IMR-90 (cell line): Measurements from ENCODE around the gene MYO5A. TPM values are rescaled to one million over a fixed set of nuclear protein-coding genes. Genes with fewer than 3 reads are reported as not detected.

Experiments
- ATAC-seq: fragments of 200-7000 bp; cut with Tn5 transposase; 2 replicates; pipeline ENCODE4 v1.9.1; 2020; ENCODE audit warnings: low read depth, mild to moderate bottlenecking, moderate library complexity
- BruUV-seq: library from RNA; stranded (reverse); fragments of 400-500 nt; replicated peaks from 2 replicates; lab custom pipeline; 2021; lab: Mats Ljungman, UMichigan
- CTCF ChIA-PET: fragments of 300-600 bp; formaldehyde crosslinking; extraction: SDS; loops from one replicate; lab custom pipeline; 2021; ENCODE audit warnings: antibody characterized with exemption; lab: Yijun Ruan, JAX
- POLR2A ChIA-PET: fragments of 300-600 bp; sonication (Branson Sonifier 250); formaldehyde crosslinking; loops from one replicate; lab custom pipeline; 2022; ENCODE audit warnings: antibody characterized with exemption; ENCODE audit not compliant: unreplicated experiment; lab: Charles Lee
- DNase-seq: peaks from one replicate; pipeline ENCODE4 v3.0.0; 2013
- H2AFZ ChIP-seq: replicated peaks from 2 replicates; pipeline ENCODE3; 2013; ENCODE audit warnings: low read length, mild to moderate bottlenecking; ENCODE audit not compliant: poor library complexity
- H2AK5ac ChIP-seq: 2 replicates; pipeline ENCODE4 v1.6.1; 2013; ENCODE audit warnings: low read depth, low read length, inconsistent platforms
- H2AK9ac ChIP-seq: replicated peaks from 2 replicates; pipeline ENCODE3; 2013; ENCODE audit warnings: mild to moderate bottlenecking, low read depth, low read length, moderate library complexity; ENCODE audit not compliant: poor library complexity
- H2BK120ac ChIP-seq: 2 replicates; pipeline ENCODE4 v1.6.1; 2013; ENCODE audit warnings: low read depth, low read length, inconsistent platforms
- H2BK15ac ChIP-seq: 3 replicates; pipeline ENCODE4 v1.6.1; 2013; ENCODE audit warnings: low read depth, low read length, inconsistent platforms
- H2BK20ac ChIP-seq: 2 replicates; pipeline ENCODE4 v1.6.1; 2013; ENCODE audit warnings: low read depth, mild to moderate bottlenecking, inconsistent platforms, low read length, moderate library complexity
- H2BK5ac ChIP-seq: 2 replicates; pipeline ENCODE4 v1.6.1; 2013; ENCODE audit warnings: mild to moderate bottlenecking, low read depth, low read length, inconsistent platforms; ENCODE audit not compliant: poor library complexity, severe bottlenecking
- H3K14ac ChIP-seq: replicated peaks from 2 replicates; pipeline ENCODE4 v1.6.1; 2013; ENCODE audit warnings: low read depth, low read length, inconsistent platforms
- H3K18ac ChIP-seq: 2 replicates; pipeline ENCODE4 v1.6.1; 2013; ENCODE audit warnings: low read depth, low read length, control low read depth
- H3K23ac ChIP-seq: 2 replicates; pipeline ENCODE4 v1.6.1; 2013; ENCODE audit warnings: low read depth, low read length, inconsistent platforms
- H3K27ac ChIP-seq: 2 replicates; pipeline ENCODE4 v1.5.1; 2013; ENCODE audit warnings: mild to moderate bottlenecking, control low read depth, low read length; ENCODE audit not compliant: insufficient read depth
- H3K27me3 ChIP-seq: 2 replicates; pipeline ENCODE4 v1.6.1; 2013; ENCODE audit warnings: low read length; ENCODE audit not compliant: control insufficient read depth, insufficient read depth
- H3K36me3 ChIP-seq: 2 replicates; pipeline ENCODE4 v1.6.1; 2013; ENCODE audit warnings: low read length, mixed read lengths; ENCODE audit not compliant: control insufficient read depth, insufficient read depth
- H3K4ac ChIP-seq: 2 replicates; pipeline ENCODE4 v1.6.1; 2013; ENCODE audit warnings: low read depth, low read length, inconsistent platforms
- H3K4me1 ChIP-seq: 2 replicates; pipeline ENCODE4 v1.6.1; 2013; ENCODE audit warnings: low read length, mixed read lengths; ENCODE audit not compliant: control insufficient read depth, insufficient read depth
- H3K4me2 ChIP-seq: 2 replicates; pipeline ENCODE4 v1.6.1; 2013; ENCODE audit warnings: low read depth, mild to moderate bottlenecking, control low read depth, low read length, moderate library complexity
- H3K4me3 ChIP-seq: 2 replicates; pipeline ENCODE4 v1.5.1; 2013; ENCODE audit warnings: low read depth, mild to moderate bottlenecking, control low read depth, low read length, moderate library complexity; ENCODE audit not compliant: insufficient read depth
- H3K56ac ChIP-seq: 2 replicates; pipeline ENCODE4 v1.6.1; 2013; ENCODE audit warnings: low read length, inconsistent platforms; ENCODE audit not compliant: insufficient read depth; ENCODE audit errors: extremely low read depth
- H3K79me1 ChIP-seq, 2 experiments: 2 replicates each; pipeline ENCODE4 v1.6.1; 2013; ENCODE audit warnings: low read length in 2 of 2, inconsistent platforms in 1 of 2, low read depth in 1 of 2
- H3K9ac ChIP-seq: 2 replicates; pipeline ENCODE4 v1.6.1; 2013; ENCODE audit warnings: low read depth, low read length, control low read depth
- H3K9me1 ChIP-seq: 2 replicates; pipeline ENCODE4 v1.6.1; 2013; ENCODE audit warnings: low read length, inconsistent platforms; ENCODE audit not compliant: insufficient read depth
- H3K9me3 ChIP-seq: 2 replicates; pipeline ENCODE4 v1.6.1; 2013; ENCODE audit warnings: low read length; ENCODE audit not compliant: control insufficient read depth, insufficient read depth
- H4K20me1 ChIP-seq: 2 replicates; pipeline ENCODE4 v1.6.1; 2013; ENCODE audit warnings: low read length, inconsistent platforms; ENCODE audit not compliant: insufficient read depth
- H4K5ac ChIP-seq: 2 replicates; pipeline ENCODE4 v1.6.1; 2013; ENCODE audit warnings: mild to moderate bottlenecking, low read depth, low read length, control low read depth
- H4K8ac ChIP-seq, 2 experiments: 2 replicates each; pipeline ENCODE4 v1.6.1; 2013; ENCODE audit warnings: low read depth in 2 of 2, low read length in 2 of 2, control low read depth in 1 of 2, inconsistent platforms in 1 of 2
- H4K91ac ChIP-seq: 2 replicates; pipeline ENCODE4 v1.6.1; 2013; ENCODE audit warnings: low read depth, low read length, inconsistent platforms; ENCODE audit not compliant: insufficient read depth
- BHLHE40 ChIP-seq: fragments of 150-350 bp; IDR thresholded peaks from 2 replicates; pipeline ENCODE4 v1.6.1; 2016; ENCODE audit warnings: mild to moderate bottlenecking, low read depth, low read length
- CEBPB ChIP-seq: IDR thresholded peaks from 2 replicates; pipeline ENCODE4 v1.6.1; 2012; ENCODE audit warnings: low read depth, low read length, improper control_type of control experiment
- CHD1 ChIP-seq: IDR thresholded peaks from 2 replicates; pipeline ENCODE4 v1.6.1; 2012; ENCODE audit warnings: low read depth, low read length, improper control_type of control experiment
- CTCF ChIP-seq: conservative IDR thresholded peaks from 2 replicates; pipeline ENCODE4 v1.5.1; 2012; ENCODE audit warnings: mild to moderate bottlenecking, low read depth, low read length, improper control_type of control experiment
- ELK1 ChIP-seq: fragments of 150-350 bp; IDR thresholded peaks from 2 replicates; pipeline ENCODE4 v1.6.1; 2016; ENCODE audit warnings: low read depth, mild to moderate bottlenecking, low read length, moderate library complexity, borderline replicate concordance
- FOS ChIP-seq: fragments of 150-350 bp; IDR thresholded peaks from 2 replicates; pipeline ENCODE4 v1.6.1; 2016; ENCODE audit warnings: low read depth, low read length
- MAFK ChIP-seq: IDR thresholded peaks from 2 replicates; pipeline ENCODE4 v1.6.1; 2012; ENCODE audit warnings: low read depth, low read length, improper control_type of control experiment
- MXI1 ChIP-seq: IDR thresholded peaks from 2 replicates; pipeline ENCODE4 v1.6.1; 2012; ENCODE audit warnings: low read depth, mild to moderate bottlenecking, low read length, moderate library complexity, borderline replicate concordance
- NFE2L2 ChIP-seq: fragments of 150-350 bp; IDR thresholded peaks from 2 replicates; pipeline ENCODE4 v1.6.1; 2016; ENCODE audit warnings: low read depth, mild to moderate bottlenecking, low read length
- POLR2A ChIP-seq: IDR thresholded peaks from 2 replicates; pipeline ENCODE4 v1.6.1; 2012; ENCODE audit warnings: mild to moderate bottlenecking, low read depth, low read length
- RAD21 ChIP-seq: IDR thresholded peaks from 2 replicates; pipeline ENCODE4 v1.6.1; 2012; ENCODE audit warnings: low read length, improper control_type of control experiment
- RCOR1 ChIP-seq: IDR thresholded peaks from 2 replicates; pipeline ENCODE4 v1.6.1; 2012; ENCODE audit warnings: mild to moderate bottlenecking, low read length, improper control_type of control experiment; ENCODE audit not compliant: insufficient replicate concordance
- RFX5 ChIP-seq: IDR thresholded peaks from 2 replicates; pipeline ENCODE4 v1.8.0; 2012; ENCODE audit warnings: low read depth, mild to moderate bottlenecking, low read length, moderate library complexity
- SMC3 ChIP-seq: fragments of 150-350 bp; IDR thresholded peaks from 2 replicates; pipeline ENCODE4 v1.6.1; 2016; ENCODE audit warnings: low read depth, mild to moderate bottlenecking, antibody characterized with exemption, low read length, moderate library complexity
- USF2 ChIP-seq: fragments of 150-350 bp; IDR thresholded peaks from 2 replicates; pipeline ENCODE4 v1.6.1; 2017; ENCODE audit warnings: mild to moderate bottlenecking, antibody characterized with exemption, low read length, low read depth
- WGBS, 2 experiments: methylation state at CpG; one replicate each; pipeline versions ENCODE4 v1.1.5 to v1.1.7; 2013; ENCODE audit warnings: missing lambda C conversion rate in 2 of 2; ENCODE audit not compliant: insufficient read length in 1 of 2; ENCODE audit errors: extremely low coverage in 2 of 2; 5-methylcytosine and 5-hydroxymethylcytosine counted together
- dilution Hi-C: fragments of 300-500 bp; cut with HindIII; formaldehyde crosslinking; loops from one replicate; pipeline ENCODE4 v1.14.3; 2018; ENCODE audit warnings: low sequenced_read_pairs; ENCODE audit not compliant: unreplicated experiment
- in situ Hi-C: fragments of 300-500 bp; cut with MboI; formaldehyde crosslinking; loops from 3 replicates; pipeline ENCODE4 v1.14.3; 2019; ENCODE audit warnings: low sequenced_read_pairs, inconsistent platforms, mixed read lengths
- intact Hi-C: fragments of 100-400 bp; cut with micrococcal nuclease; formaldehyde crosslinking; loops from 2 replicates; pipeline ENCODE4 v1.10.0; 2022
- polyA plus RNA-seq, 3 experiments: library from polyadenylated mRNA; depleted of rRNA; stranded (reverse); fragments of >200 nt; gene quantifications; 2 replicates each; pipeline ENCODE4 v1.2.3, GENCODE V29; 2012; ENCODE audit warnings: low replicate concordance in 1 of 3
- total RNA-seq: library from RNA; depleted of rRNA; stranded (reverse); fragments of >200 nt; gene quantifications from 2 replicates; pipeline ENCODE4 v1.2.3, GENCODE V29; 2012

MYO5A gene
- total and polyA plus RNA-seq, 2 of the 4 experiments (the other 2 are of a cell fraction) = 19.4 to 69.2 TPM

GRCh38 chr15:52361975-52362494 is 166.6 kb downstream of the MYO5A start:
- no peaks in the 10 kb centered on the region for H3K9me1 ChIP-seq
- ChIA-PET CTCF (no interaction called here), POLR2A (no interaction called here)
- no peak overlapping the region for H3K56ac ChIP-seq
- no peaks in the 10 kb centered on the region for H4K20me1 ChIP-seq
- H2BK120ac ChIP-seq = no peak overlapping the region
- no peak overlapping the region for H4K5ac ChIP-seq
- H2BK15ac ChIP-seq = no peak overlapping the region
- intact Hi-C loops (no loop called here), in situ Hi-C loops (no loop called here), dilution Hi-C loops (no loop called here)
- no peak overlapping the region for H2AK9ac ChIP-seq
- no peak overlapping the region for H4K91ac ChIP-seq
- no peak overlapping the region for H3K4me2 ChIP-seq
- no peak overlapping the region for H4K8ac ChIP-seq
- H3K27me3 ChIP-seq = no peaks in the 10 kb centered on the region
- no peaks in the 10 kb centered on the region; the same call in 1 of the 2 replicates for H3K4me1 ChIP-seq
- no peaks in the 10 kb centered on the region; a peak in 2 of 4 replicates for H3K79me1 ChIP-seq
- H3K4ac ChIP-seq = no peak overlapping the region
- H3K9me3 ChIP-seq = no peaks in the 10 kb centered on the region
- no peak overlapping the region for H2AFZ ChIP-seq
- H2BK20ac ChIP-seq = no peak overlapping the region
- H3K27ac ChIP-seq = no peak overlapping the region
- WGBS, 2 experiments = no CpG with 5 or more reads among the region's 4 CpGs
- H3K23ac ChIP-seq = no peak overlapping the region
- no peak for TF ChIP-seq CEBPB
- TF ChIP-seq CTCF = no peak
- no peak for TF ChIP-seq ELK1
- TF ChIP-seq RAD21 = no peak
- no peak for TF ChIP-seq POLR2A
- no peak for TF ChIP-seq MXI1
- no peak for TF ChIP-seq SMC3
- TF ChIP-seq MAFK = no peak
- no peak for TF ChIP-seq RFX5
- TF ChIP-seq FOS = no peak
- no peak for TF ChIP-seq CHD1
- TF ChIP-seq USF2 = no peak
- TF ChIP-seq NFE2L2 = no peak
- TF ChIP-seq RCOR1 = no peak
- no peak for TF ChIP-seq BHLHE40
- no peak overlapping the region for H3K14ac ChIP-seq
- ATAC-seq = no peak
- no peak overlapping the region for H2AK5ac ChIP-seq
- DNase-seq = no peak
- BruUV-seq = no TSS peak
- no peak overlapping the region; the same call in 1 of the 2 replicates for H3K18ac ChIP-seq
- H3K9ac ChIP-seq = no peak overlapping the region
- no peak overlapping the region for H3K4me3 ChIP-seq
- H3K36me3 ChIP-seq = peaks cover 10% of the 10 kb centered on the region
- no peak overlapping the region for H2BK5ac ChIP-seq
